Eye (tissue), 1 donor: ENCODE measurements around the gene RAB41.
A peak's percentile ranks its signal among the peaks of the same experiment; 100 is the strongest.
"Not testable (repeated sequence)": the region's sequence is repeated elsewhere in the genome, so short reads cannot be mapped to it uniquely, and the experiment has no call there.

ENCODE experiments used
- DNase-seq: peaks from one replicate; pipeline ENCODE4 v3.0.0-alpha.2; 2015

Gene RAB41

DNA sequence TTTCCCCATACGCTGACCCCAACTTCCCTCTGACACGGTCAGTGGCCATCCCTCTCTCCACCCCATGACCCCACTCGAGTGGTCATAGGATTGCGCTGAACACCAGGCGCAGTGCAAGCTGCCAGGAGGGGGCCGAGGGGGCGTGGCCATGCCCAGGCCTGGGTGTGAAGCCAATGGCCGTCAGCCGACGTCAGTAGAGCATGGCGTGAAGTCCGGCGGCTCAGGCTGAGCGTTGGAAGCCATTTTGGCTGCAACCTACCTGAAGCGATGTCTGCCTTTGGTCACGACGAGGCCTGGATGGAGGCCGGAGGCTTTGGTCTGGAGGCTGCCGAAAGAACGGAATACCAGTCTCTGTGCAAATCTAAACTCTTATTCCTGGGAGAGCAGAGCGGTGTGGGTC is at the start of gene RAB41:
Gene RAB41 (plus strand): TSS at position 222 of the 400 bp plus-strand sequence. CDS start 46 bp downstream, at position 268.
- DNase-seq, result no peak

- no peak for DNase-seq
Observed at GRCh38 chrX:70234355-70234754, 47.6 kb upstream of the RAB41 start, which contains the start of gene AWAT1. AWAT1 (plus strand) TSS chrX:70234655; CDS start chrX:70234696, 41 bp downstream.

GRCh38 chrX:70240751-70241150 is 41.2 kb upstream of the RAB41 start:
- DNase-seq, result no peak

DNA sequence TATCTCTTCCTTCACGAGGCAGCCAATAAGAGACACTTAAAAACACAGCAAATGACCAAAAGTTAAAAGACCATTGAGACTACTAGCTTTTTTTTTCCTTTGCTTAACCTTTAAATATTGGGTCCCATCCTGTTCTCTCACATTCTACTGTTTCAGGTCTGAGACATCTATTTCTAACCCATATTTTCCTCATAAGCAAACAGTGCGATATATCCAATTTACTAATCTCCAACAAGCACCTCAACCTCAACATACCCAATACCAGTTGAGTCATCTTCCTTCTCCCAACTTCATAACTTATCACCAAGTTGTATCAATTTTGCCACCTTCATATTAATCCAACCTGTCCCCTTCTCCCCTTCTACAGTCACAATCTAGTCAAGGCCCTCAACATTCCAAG is 40.5 kb upstream of the RAB41 start:
- DNase-seq, result no peak

- DNase-seq, result not testable (repeated sequence)
Observed at GRCh38 chrX:70243601-70244000, 38.4 kb upstream of the RAB41 start.

GRCh38 chrX:70244881-70245280 is 37.1 kb upstream of the RAB41 start:
- no peak for DNase-seq

DNA sequence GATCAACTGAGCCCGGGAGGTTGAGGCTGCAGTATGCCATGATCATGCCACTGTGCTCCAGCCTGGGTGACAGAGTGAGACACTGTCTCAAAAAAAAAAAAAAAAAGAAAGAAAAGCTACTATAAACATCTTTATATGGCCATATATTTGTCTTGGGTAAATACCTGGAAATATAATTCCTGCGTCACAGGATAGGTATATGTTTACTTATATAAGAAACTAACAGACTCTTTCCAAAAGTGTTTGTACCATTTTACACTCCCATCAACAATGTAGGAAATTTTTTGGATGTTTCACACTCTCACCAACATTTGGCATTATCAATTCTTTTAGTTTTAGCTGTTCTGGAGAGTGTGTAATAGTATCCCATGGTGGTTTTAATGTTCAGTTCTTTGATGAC is 34.7 kb upstream of the RAB41 start:
- DNase-seq, result no peak

DNA sequence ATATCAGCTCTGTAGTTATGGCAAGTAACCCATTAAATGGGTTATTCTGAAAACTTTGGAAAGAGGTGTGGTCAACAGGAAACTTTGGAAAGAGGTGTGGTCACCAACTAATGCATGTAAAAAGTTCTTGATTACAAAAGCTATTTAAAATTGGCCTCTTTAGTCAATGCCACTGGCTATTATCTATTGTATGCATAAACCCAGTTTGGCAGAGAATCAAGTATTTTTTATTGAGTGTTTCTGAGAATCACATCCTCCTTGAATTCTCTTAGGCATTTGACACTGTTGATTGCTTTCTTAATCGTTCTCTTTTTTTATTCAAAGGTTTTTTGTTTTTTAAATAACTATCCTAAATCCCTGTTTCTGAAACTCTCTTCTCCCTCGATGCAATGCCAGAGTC is 29.5 kb upstream of the RAB41 start:
- no peak for DNase-seq

DNA sequence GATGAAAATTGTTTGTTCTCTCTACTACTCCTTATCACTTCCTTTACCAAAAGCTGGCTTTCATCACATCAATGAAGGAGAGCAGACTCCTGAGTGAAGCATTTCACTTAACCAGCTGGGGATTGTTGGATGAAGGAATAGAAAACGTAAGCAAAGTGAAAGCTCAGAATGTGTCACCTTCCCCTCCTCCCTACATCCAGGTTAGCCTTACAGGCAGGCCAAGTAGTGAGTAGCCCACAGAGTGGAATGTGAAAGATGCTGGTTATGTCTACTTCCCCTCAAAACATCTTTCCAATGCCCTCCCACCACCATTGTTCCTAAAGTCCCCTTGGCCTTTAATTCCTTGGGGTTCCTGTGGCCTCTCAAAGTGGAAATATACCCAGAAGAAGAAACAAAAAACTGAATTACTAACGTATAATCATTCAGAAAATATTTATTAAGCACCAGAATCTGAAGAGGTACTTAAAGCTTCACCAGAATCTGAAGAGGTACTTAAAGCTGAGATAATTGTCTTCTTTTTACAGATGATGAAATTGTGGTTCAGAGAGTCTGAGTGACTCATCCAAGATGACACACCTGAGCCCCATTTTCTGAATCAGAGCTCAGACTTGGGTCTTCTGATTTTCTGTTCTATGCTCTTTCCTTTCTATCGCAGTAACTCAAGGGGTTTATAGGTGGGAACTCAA is 28.5 kb upstream of the RAB41 start:
- DNase-seq, result no peak

- DNase-seq, result no peak
Observed at GRCh38 chrX:70254063-70254400, 27.9 kb upstream of the RAB41 start.

- no peak for DNase-seq
Observed at GRCh38 chrX:70254909-70255308, 27.1 kb upstream of the RAB41 start.

DNA sequence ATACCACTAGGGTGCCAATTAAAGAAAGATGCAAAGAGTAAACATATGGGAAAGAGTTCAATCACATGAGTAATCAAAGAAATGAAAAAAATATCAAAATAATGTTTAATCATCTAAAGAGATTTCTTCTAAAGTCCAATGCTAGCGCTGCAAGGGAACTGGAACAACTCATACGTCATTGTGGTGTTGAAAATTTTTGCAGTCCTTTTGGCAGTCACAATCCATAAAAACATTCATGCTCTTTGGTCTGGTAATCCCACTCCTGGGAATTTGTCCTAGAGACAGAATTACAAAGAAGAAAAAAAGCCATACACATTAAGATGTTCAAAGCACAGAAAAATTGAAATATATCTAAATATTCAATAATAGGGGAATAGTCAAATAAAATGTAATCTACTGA is 26.5 kb upstream of the RAB41 start:
- DNase-seq, result no peak

GRCh38 chrX:70257423-70258288 is 24.3 kb upstream of the RAB41 start:
- no peak for DNase-seq

DNA sequence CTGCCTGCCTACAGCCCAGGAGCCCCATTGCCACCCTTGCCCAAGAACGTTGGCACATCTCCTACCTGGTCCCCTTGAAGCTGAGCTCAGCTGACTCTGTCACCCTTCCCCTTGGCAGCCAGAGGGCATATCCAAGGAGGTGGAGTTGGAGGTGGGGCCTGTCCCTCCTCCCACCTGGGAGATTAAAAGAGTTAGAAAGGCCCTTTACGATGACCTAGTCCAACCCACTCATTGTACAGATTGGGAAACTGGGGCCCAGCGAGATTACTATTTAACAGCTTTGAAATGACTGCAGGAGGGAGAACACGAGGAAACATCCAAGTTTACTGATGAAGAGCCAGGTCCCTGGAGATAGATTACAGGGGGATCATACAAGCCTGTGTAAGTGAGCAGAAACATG is 21.9 kb upstream of the RAB41 start, which contains the start of gene P2RY4:
Gene P2RY4 (minus strand): TSS at position 101 of the 400 bp plus-strand sequence. CDS start 580 bp downstream, outside the sequence.
- DNase-seq, result no peak

DNA sequence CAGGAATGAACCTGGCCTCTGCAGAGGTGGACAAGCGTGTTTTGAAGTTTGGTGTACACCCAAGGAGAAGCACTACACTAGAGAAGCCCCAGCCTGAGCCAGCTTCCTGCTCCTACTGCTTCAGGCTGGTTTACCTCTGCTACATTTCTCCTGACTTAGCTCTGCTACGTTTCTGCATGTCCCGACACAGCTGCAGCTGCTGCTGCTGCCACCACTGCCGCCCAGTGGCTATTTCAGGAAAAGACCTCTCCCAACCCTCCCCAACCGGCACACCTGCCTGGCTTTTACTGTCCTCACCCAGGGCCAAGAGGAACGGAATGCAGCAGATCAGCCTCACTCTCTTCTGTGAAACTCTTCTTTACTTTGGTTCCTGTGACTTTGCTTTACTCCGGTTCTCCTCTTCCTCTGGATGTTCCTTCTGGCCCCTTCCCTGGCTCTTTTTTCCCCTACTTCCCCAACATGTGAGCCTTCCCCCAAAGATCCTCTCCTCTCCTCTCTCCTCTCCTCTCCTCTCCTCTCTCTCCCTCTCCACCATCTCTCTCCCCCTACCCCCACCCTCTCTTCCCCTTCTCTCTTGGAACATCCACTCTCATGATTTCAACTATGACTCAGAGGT is 18.9 kb upstream of the RAB41 start:
- DNase-seq, result peak; percentile 50

- no peak for DNase-seq
Observed at GRCh38 chrX:70264784-70265183, 17.2 kb upstream of the RAB41 start.

GRCh38 chrX:70268034-70268433 is 13.9 kb upstream of the RAB41 start, which contains the start of gene ARR3:
ARR3 (plus strand) TSS chrX:70268334; CDS start chrX:70269386, 1,052 bp downstream.
- DNase-seq, result no peak

DNA sequence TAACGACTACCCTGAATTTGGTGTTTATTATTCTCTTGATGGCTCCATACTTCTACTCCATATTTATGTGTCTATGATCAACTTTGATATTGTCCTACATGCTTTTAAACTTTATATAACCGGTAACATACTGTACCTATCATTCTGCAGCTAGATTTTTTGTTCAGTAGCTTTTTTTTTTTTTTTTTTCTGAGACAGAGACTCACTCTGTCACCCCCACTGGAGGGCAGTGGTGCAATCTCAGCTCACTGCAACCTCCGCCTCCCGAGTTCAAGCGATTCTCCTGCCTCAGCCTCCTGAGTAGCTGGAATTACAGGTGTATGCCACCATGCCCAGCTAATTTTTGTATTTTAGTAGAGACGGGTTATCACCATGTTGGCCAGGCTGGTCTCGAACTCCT is 7.9 kb upstream of the RAB41 start:
- not testable (repeated sequence) for DNase-seq

GRCh38 chrX:70279081-70279480 is 2.9 kb upstream of the RAB41 start:
- no peak for DNase-seq

GRCh38 chrX:70280573-70280972 is 1.4 kb upstream of the RAB41 start:
- DNase-seq, result no peak

DNA sequence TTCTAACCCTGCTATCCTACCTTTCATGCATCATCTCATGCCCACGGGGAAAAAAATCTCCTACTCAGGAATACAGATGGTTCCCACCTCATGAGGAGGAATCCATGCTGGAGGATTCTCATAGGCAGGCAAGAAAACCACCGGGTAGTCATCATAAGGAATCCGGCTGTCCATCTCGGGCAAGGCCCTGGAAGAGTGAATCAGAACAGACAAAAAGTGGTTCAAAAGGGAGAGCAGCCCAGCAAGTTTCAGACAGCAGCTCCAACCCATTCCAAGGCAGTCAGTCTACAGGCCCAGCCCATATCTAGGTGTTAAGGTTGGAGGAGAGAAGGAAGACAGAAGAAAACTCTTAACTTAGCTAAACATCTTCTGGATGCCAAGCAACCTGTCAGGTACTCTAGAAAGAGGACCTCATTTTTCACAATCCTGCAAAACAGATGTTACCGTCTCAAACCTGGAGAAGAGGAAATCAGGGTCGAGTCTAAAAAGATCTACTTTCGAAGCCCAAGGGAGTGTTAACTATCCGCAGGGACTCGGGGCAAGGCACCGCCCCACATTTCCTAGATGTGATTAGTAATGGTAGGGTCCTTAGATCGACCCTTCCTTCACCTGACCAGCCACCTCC is 7.3 kb downstream of the RAB41 start:
- DNase-seq, result no peak

DNA sequence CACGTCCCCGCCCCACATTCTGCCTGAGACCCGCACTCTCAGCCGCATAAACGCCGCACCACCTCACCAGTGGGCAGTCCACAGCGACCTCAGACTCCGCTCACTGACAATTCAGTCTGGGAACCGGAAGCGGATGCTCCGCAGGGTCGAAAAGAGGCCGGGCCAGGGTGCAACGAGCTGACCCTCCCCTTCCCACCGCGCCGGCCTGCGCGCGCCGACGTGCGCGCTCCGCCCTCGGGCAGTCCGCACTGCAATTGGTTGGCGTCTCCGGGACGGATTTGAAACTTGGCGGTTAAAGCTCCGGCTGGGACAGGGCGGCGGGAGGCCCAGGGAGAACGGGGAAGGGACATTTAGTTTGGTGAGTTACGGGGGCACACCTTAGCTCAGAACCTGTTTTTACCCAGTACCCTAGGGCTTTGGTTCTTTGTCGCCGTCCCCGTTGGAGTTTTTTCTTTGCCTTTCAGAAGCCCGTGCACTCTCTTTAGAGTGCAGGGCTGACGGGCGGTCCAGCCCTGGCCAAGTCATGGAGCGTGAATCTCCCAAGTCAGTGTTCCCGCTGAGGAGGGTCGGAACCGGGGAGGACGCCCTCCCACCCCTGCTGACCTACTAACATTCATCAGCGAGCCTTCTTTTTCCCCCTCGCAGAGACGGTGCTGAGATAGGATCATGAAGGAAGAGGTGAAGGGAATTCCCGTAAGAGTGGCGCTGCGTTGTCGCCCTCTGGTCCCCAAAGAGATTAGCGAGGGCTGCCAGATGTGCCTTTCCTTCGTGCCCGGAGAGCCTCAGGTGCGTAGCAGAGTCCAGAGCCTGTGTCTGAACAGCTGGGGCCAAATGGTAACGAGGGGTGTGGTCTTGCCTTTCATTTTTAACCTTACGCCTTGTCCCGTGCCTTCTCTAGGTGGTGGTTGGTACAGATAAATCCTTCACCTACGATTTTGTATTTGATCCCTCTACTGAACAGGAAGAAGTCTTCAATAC is 8.1 kb downstream of the RAB41 start, which contains the start of the genes KIF4A and PDZD11:
Gene KIF4A (plus strand): TSS at position 312 of the 978 bp plus-strand sequence. CDS start 355 bp downstream, at position 667.
Gene PDZD11 (minus strand): TSS at position 135 of the 978 bp plus-strand sequence. CDS start 586 bp downstream, outside the sequence.
- peak; percentile 90 for DNase-seq
